SK-N-SH (cell line): ENCODE measurements around the gene PPP1R3D. TPM values are rescaled to one million over a fixed set of nuclear protein-coding genes. Genes with fewer than 3 reads are reported as not detected.

Experiments
- CTCF ChIA-PET: fragments of 300-600, 350-600 bp; formaldehyde crosslinking; extraction: SDS; loops from one replicate; lab custom pipeline; 2021; lab: Yijun Ruan, JAX
- POLR2A ChIA-PET: fragments of 350-600 bp; sonication (Branson Sonifier 250); formaldehyde crosslinking; extraction: SDS; loops from one replicate; lab custom pipeline; 2020; ENCODE audit warnings: antibody characterized with exemption, inconsistent platforms; lab: Yijun Ruan, JAX
- DNase-seq: peaks from one replicate; pipeline ENCODE4 v3.0.0; 2012
- H2AFZ ChIP-seq: fragments of 200-600 bp; sonication (generic); 2 replicates; pipeline ENCODE4 v1.8.1; 2016; ENCODE audit warnings: antibody characterized with exemption, mild to moderate bottlenecking, low read depth
- H3F3A ChIP-seq: fragments of 200-600 bp; sonication (generic); replicated peaks from 2 replicates; pipeline ENCODE3; 2016; ENCODE audit warnings: antibody characterized with exemption, mild to moderate bottlenecking; ENCODE audit not compliant: insufficient read depth
- H3K27ac ChIP-seq, 2 experiments: fragments of 200-500 bp in 1 of 2; fragments of 200-600 bp in 1 of 2; sonication (Bioruptor generic) in 1 of 2; sonication (generic), shearing (Covaris generic) in 1 of 2; 2 replicates each; pipeline versions ENCODE4 v1.5.1 to v1.6.1; 2014 to 2016; ENCODE audit warnings: low read depth in 2 of 2, inconsistent platforms in 1 of 2, low read length in 1 of 2, mild to moderate bottlenecking in 1 of 2, mixed read lengths in 1 of 2
- H3K27me3 ChIP-seq: fragments of 200-600 bp; sonication (generic), shearing (Covaris generic); 2 replicates; pipeline ENCODE4 v1.6.1; 2016; ENCODE audit warnings: mixed run types; ENCODE audit not compliant: insufficient read depth
- H3K36me3 ChIP-seq, 2 experiments: fragments of 200-500 bp in 1 of 2; fragments of 200-600 bp in 1 of 2; sonication (Bioruptor generic) in 1 of 2; sonication (generic) in 1 of 2; replicated peaks in 1 of 2; 2 replicates each; pipeline versions ENCODE3 to v1.5.1; 2014 to 2016; ENCODE audit warnings: low read length in 1 of 2, mild to moderate bottlenecking in 1 of 2; ENCODE audit not compliant: insufficient read depth in 2 of 2, control insufficient read depth in 1 of 2
- H3K4me1 ChIP-seq, 2 experiments: fragments of 200-500 bp in 1 of 2; fragments of 200-600 bp in 1 of 2; sonication (Bioruptor generic) in 1 of 2; sonication (generic), shearing (Covaris generic) in 1 of 2; 2 replicates each; pipeline versions ENCODE4 v1.5.1 to v1.6.1; 2014 to 2016; ENCODE audit warnings: low read depth in 1 of 2, low read length in 1 of 2, mixed run types in 1 of 2; ENCODE audit not compliant: insufficient read depth in 2 of 2, control insufficient read depth in 1 of 2
- H3K4me2 ChIP-seq: fragments of 200-600 bp; sonication (generic), shearing (Covaris generic); 2 replicates; pipeline ENCODE4 v1.6.1; 2017; ENCODE audit warnings: mixed run types
- H3K4me3 ChIP-seq, 2 experiments: fragments of 200-500 bp in 1 of 2; fragments of 200-600 bp in 1 of 2; sonication (Bioruptor generic) in 1 of 2; sonication (generic), shearing (Covaris generic) in 1 of 2; 2 replicates each; pipeline versions ENCODE4 v1.5.1 to v1.8.1; 2014 to 2016; ENCODE audit warnings: low read depth in 2 of 2, inconsistent platforms in 1 of 2, low read length in 1 of 2, mild to moderate bottlenecking in 1 of 2, mixed read lengths in 1 of 2, moderate library complexity in 1 of 2
- H3K79me2 ChIP-seq: fragments of 200-600 bp; sonication (generic); 2 replicates; pipeline ENCODE4 v1.8.1; 2017; ENCODE audit warnings: mild to moderate bottlenecking; ENCODE audit not compliant: insufficient read depth
- H3K9ac ChIP-seq: fragments of 200-600 bp; sonication (generic); 2 replicates; pipeline ENCODE4 v1.6.1; 2017; ENCODE audit warnings: mixed run types
- H3K9me2 ChIP-seq: fragments of 200-600 bp; sonication (generic); 2 replicates; pipeline ENCODE4 v1.6.1; 2017; ENCODE audit warnings: mixed run types
- H3K9me3 ChIP-seq: fragments of 200-600 bp; sonication (generic); 2 replicates; pipeline ENCODE4 v1.6.1; 2017; ENCODE audit warnings: mixed run types, mild to moderate bottlenecking, moderate library complexity
- H4K20me1 ChIP-seq: fragments of 200-600 bp; sonication (generic); 2 replicates; pipeline ENCODE4 v1.6.1; 2017; ENCODE audit warnings: mild to moderate bottlenecking, mixed run types; ENCODE audit not compliant: insufficient read depth
- CHD2 ChIP-seq: fragments of 150-350 bp; IDR thresholded peaks from 2 replicates; pipeline ENCODE4 v1.6.1; 2018; ENCODE audit warnings: low read length; ENCODE audit not compliant: partially characterized antibody
- FOSL2 ChIP-seq: IDR thresholded peaks from 2 replicates; pipeline ENCODE4 v1.4.0; 2012; ENCODE audit warnings: low read depth, mild to moderate bottlenecking, moderate library complexity, borderline replicate concordance
- MAX ChIP-seq: IDR thresholded peaks from 2 replicates; pipeline ENCODE4 v1.4.0; 2012; ENCODE audit warnings: low read depth
- POLR2AphosphoS5 ChIP-seq: IDR thresholded peaks from 2 replicates; pipeline ENCODE4 v1.6.1; 2012; ENCODE audit warnings: low read depth, low read length
- REST ChIP-seq: IDR thresholded peaks from 2 replicates; pipeline ENCODE4 v1.6.1; 2012; ENCODE audit warnings: mild to moderate bottlenecking, low read depth, low read length, moderate library complexity
- RXRA ChIP-seq: IDR thresholded peaks from 2 replicates; pipeline ENCODE4 v1.4.0; 2012; ENCODE audit warnings: low read depth, mild to moderate bottlenecking, borderline replicate concordance
- WGBS: methylation state at CpG from one replicate; pipeline ENCODE4 v1.1.6; 2017; ENCODE audit warnings: low lambda C conversion rate; 5-methylcytosine and 5-hydroxymethylcytosine counted together
- polyA plus RNA-seq, 3 experiments: library from polyadenylated mRNA; depleted of rRNA; stranded (reverse); fragments of >200 nt; gene quantifications; 2 replicates each; pipeline ENCODE4 v1.2.3, GENCODE V29; 2012

The PPP1R3D gene
- polyA plus RNA-seq, 1 of the 3 experiments (the other 2 are of a cell fraction): 0.87 TPM

- 39% methylated on average over 25 of the region's 65 CpGs for WGBS
- peak; percentile 95 for DNase-seq
- H3F3A ChIP-seq: peaks cover 10% of the 10 kb centered on the region
- H3K27ac ChIP-seq: peak within 1 kb of the TSS; percentile 45 to 81
- ChIA-PET CTCF (interaction anchor here (0.8 to 9.8 kb wide), 18 partner anchors 8 to 331 kb away, joined by 3 to 95 read pairs (median 4); no protein-coding TSS in a partner anchor), POLR2A (no interaction called here)
- peaks cover 0 to 2% of the 10 kb centered on the region in 2 experiments for H3K36me3 ChIP-seq
- peak within 1 kb of the TSS; percentile 96 for H3K4me2 ChIP-seq
- H3K9me2 ChIP-seq: no peaks in the 10 kb centered on the region
- peaks cover 8% of the 10 kb centered on the region for H3K79me2 ChIP-seq
- H3K27me3 ChIP-seq: no peaks in the 10 kb centered on the region
- H4K20me1 ChIP-seq: no peaks in the 10 kb centered on the region
- peaks cover 5 to 11% of the 10 kb centered on the region in 2 experiments; a peak in 3 of 4 replicates for H3K4me1 ChIP-seq
- TF ChIP-seq FOSL2 (no peak), REST (no peak), MAX (peak; percentile 90)
- H2AFZ ChIP-seq: peak within 1 kb of the TSS; percentile 96
- H3K4me3 ChIP-seq: peak within 1 kb of the TSS; percentile 75
- H3K9me3 ChIP-seq: no peaks in the 10 kb centered on the region
- peak within 1 kb of the TSS; percentile 69 for H3K9ac ChIP-seq
These were observed 6.7 kb downstream of the PPP1R3D start, which contains the start of gene SYCP2 for GRCh38 chr20:59933296-59933848. SYCP2 (minus strand) TSS chr20:59933637; CDS start chr20:59922413, 11,224 bp downstream.

- peaks cover 7% of the 10 kb centered on the region for H3F3A ChIP-seq
- 97% methylated on average over 61 of the region's 72 CpGs for WGBS
- CTCF ChIA-PET: interaction anchor here (2.4 to 9.8 kb wide), 2 partner anchors 10 to 19 kb away, joined by 13 to 95 read pairs; no protein-coding TSS in a partner anchor
- POLR2A ChIA-PET: no interaction called here
- DNase-seq: peak; percentile 11
- H4K20me1 ChIP-seq: no peaks in the 10 kb centered on the region
- no peak overlapping the region for H3K9ac ChIP-seq
- H3K27me3 ChIP-seq: no peaks in the 10 kb centered on the region
- peak overlapping the region; percentile 84 for H2AFZ ChIP-seq
- peaks cover 0 to 2% of the 10 kb centered on the region in 2 experiments for H3K36me3 ChIP-seq
- peak overlapping the region; percentile 75; a peak in 3 of 4 replicates for H3K4me3 ChIP-seq
- H3K27ac ChIP-seq: no peak overlapping the region
- H3K9me2 ChIP-seq: no peaks in the 10 kb centered on the region
- peak overlapping the region; percentile 96; the same call in 1 of the 2 replicates for H3K4me2 ChIP-seq
- H3K9me3 ChIP-seq: no peaks in the 10 kb centered on the region
- H3K79me2 ChIP-seq: peaks cover 4% of the 10 kb centered on the region; the same call in 1 of the 2 replicates
- peaks cover 4 to 9% of the 10 kb centered on the region in 2 experiments; a peak in 3 of 4 replicates for H3K4me1 ChIP-seq
- TF ChIP-seq RXRA: no peak
- TF ChIP-seq CHD2: no peak
- TF ChIP-seq POLR2AphosphoS5: no peak
These were observed 7.3 kb downstream of the PPP1R3D start for GRCh38 chr20:59932616-59933295.
